HG03575 (cell line): ENCODE results near the gene EFHD2.

Source experiments
- ATAC-seq: cut with Tn5 transposase; IDR thresholded peaks from one replicate; pipeline ENCODE4 v1.9.1; 2021; ENCODE audit not compliant: unreplicated experiment, insufficient number of reproducible peaks, low FRiP score; ENCODE audit errors: extremely low read depth

Gene EFHD2

DNA sequence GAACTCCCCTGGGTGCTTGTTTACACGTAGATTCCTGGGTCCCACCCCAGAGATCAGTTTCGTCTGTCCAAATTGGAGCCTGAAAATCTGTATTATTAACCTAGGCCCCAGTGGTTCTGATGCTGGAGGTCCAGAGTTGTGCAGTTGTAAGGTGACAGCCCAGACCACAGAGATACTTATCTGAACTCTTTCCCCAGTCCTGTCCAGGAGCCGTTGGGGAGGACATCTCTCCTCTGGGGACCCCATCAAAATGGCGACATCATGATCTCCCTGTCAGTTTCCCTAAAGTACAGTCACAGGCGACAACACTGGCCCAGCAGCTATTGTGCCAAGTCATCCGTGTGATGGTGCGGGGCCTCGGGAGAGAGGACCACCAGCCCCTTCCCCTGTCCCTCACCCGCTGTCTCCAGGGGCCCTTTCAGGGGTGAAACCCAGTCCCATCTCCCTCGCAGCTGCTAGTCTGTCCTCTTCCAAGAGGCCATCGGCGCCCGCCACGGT is 749 bp upstream of the EFHD2 start:
- no peak for ATAC-seq

DNA sequence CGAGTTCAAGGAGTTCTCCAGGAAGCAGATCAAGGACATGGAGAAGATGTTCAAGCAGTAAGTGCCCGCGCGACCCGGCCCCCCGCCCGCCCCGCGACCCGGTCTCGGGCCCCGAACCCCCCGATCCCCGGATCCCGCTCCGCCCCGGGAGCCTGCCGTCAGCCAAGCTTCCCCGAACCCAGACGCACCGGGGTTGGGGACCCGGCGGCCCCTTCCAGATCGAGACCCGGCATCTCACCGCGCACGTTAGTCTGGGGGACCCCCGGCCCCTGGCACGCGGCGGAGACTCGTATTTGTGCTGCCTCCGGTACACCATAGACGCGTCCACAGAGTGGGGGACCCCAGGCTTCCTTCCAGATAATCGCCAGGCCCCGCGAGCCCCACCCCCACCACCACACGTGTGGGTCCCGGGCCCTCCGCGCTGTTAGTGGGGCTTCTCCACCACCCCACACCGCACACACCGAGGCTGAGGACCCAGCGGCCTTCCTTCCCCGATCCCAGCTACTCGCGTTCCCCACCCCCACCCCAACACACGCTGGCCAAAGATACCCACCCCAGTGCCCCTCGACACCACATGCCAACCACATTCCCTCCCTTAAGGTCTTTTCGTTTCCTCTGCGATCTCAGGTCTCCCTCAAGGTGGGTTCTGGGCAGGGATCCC is 665 bp downstream of the EFHD2 start:
- no peak for ATAC-seq

DNA sequence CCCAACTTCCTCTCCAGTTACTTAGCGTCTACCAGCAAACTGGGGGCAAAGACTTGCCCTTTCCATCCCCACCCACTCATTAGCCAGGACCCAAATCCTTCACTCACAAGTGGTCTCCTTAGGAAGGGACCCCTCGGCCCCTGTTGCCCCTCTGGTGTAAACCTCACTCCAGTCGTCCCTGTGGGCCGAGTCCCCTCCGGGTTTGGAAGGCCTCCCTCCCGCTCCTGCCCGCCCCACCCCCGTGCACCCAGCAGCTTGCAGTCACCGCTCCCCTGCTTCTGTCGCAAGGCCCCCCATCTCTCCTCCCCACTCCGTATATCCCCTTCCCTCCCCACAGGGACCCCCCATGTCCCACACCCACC is 1.2 kb downstream of the EFHD2 start:
- no peak for ATAC-seq

DNA sequence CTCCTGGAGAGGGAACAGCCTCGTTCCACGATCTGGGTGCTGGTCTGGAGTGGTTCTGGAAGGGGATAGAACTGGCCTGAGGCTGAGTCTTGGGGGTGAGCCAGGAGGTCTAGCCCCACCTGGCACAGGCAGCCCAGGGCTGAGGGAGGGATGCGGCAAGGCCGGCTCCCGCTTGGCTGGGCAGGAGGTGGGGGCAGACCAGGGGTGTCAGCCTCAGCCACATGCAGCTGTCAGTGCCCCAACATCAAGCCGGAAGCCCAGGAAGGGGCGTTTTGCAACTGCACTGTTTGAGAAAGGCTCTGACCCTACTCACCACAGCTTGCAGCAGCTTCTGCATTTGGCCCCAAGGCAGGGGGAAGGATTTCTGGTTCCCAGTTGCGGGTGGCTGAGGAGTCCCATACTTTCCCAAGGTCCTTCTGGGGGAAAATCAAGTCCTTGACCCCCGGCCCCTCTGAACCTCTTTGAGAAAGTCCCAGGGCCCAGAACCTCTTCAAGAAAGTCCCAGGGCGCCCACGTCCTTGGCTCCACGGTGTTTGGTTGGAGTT is 2.0 kb downstream of the EFHD2 start:
- no peak for ATAC-seq

DNA sequence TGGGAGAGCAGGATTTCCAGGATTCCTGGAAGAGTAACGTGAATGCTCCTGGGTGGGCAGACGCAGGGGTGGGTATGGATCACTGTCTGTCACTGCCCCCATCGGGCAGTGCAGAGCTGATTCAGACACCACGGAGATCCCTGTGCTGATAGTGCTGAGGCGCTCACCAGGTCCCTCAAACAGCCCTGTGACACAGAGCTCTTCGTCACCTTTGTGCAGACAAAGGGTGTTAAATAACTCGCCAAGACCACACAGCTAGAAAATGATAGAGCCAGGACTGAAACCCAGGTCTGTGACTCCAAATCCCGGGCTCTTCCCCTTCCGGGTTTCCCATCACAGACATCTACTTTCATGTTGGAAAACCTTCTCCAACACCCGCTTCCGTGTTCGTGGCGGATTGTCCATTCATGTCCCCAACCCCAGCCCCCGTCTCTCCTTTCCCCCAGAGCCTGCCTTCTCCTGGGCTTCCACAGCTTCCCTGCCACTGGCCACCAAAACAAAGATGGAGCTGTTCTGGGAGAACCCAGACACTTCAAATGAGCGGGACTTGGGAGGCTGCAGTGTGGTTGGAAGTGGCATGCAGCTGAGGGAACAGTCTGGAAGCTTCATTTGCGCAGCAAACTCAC is 2.6 kb downstream of the EFHD2 start:
- no peak for ATAC-seq

DNA sequence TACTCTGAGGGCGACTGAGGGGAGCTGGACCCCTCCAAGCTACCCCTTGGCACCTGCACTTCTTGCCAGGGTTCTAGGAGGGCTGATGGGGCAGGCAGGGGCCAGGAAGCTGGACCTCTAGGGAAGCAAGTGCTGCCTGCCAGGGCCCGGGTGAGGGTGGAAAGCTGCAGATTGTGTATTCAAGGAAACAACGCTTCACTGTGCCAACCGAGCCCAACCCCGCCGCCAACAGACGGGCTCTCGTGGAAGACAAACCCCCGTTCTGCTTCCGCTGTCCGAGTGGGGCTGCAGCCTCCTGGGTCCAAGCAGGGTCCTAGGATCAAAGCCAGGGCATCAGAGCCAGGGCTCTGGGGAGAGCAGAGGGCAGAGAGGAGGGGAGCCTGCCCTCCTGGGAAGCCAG is 3.2 kb downstream of the EFHD2 start:
- no peak for ATAC-seq

DNA sequence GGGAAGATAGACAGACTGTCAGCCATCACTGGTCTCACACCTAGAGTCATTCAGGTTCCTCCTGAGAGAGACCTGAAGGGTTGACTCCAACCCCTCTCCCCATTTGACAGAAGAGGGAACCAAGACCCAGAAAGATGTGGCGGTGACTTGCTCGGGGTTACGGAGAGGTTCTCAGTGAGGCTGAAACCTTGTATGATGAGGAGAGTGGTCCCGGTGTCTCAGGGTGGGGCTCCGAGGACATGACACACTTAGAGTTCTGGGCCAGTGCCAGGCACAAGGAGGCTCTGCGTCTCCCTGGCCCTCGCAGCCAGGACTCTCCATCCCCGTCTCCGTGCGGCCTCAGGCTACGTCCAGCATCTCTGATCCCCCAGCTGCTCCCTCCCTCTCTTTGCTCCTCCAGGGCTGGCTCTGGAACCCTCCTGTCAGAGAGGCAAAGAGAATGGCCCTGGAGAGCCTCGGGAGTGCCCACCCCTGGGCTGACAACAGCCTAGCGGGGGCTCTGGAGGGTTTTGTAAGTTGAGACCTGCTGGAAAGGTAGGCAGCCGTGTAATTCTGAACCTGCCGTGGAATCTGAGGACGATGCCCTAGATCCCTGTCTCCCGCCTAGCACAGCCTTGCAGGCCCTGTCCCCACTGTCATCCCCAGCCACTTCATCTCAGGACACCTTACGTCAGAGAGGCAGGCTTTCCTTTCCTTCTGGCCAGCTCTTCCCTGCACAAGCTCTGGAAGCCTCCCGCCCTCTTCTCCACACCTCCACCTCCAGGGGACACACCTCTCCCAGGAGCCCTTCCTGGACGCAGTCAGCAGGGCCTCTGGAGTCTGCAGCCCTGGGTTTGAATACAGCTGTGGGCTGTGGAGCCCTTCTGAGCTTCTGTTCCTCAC is 4.1 kb downstream of the EFHD2 start:
- ATAC-seq: no peak

DNA sequence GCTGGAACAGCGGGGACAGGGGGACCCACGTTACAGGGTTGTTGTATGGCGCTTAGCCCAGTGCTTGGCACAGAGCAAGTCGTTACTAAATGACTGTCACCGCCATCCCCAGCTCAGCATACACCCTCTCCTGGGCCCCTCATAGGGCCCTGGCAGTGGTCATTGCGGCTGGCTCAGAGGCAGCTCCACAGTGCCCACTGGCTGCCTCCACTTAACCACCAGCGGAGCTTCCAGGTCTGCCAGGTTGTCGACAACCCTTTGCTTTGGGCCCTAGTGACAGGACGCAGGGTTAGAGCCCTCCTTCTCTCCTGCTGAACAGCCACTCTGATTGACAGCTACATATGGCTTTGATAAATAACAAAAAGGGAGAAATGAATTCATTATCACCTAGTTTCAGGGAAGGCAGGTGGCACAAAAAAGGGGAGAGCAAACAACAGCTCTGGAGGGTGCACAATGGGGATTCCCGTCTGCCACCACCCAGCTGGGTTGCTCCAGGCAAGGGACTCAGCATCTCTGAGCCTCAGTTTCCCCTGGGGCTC is 4.8 kb downstream of the EFHD2 start:
- no peak for ATAC-seq

DNA sequence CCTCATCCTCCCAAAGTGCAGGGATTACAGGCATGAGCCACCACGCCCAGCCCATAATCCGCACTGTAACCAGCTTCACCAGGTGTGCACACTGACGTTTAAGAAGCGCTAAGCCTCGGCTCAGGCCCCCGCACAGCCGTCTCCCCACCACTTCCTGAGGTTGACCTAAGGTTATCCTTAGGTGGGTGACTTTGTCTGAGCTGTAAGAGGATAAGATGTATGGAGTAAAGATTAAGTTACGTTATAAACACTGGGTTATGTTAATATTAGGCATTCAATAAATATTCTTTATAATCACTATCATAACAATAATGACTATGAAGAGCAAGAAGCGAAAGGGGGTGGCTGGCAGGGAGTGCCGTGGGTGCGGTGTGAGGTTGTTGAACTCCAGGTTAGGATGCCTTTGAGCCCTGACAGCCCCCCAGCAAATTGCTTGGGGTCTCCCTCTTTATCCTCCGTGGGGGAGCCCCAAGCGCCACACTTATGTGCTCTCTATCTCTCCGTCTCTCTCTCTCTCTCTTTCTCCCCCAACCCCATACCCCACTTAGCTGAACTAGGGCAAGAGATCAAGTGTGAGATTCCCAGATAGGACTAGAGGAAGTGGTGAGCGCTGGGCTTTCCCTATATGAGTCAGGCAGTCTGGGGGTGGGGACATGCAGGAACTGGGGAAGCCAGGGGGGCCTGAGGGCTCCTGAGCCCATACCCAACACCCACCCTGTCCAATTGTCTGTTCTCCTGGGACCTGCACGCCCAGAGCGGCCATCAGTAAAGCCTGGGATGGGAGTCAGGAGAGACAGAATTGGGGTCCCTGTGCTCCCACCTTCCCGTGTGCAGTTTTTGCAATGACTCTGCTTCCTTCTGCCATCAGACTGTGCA is 7.6 kb downstream of the EFHD2 start:
- ATAC-seq: no peak

DNA sequence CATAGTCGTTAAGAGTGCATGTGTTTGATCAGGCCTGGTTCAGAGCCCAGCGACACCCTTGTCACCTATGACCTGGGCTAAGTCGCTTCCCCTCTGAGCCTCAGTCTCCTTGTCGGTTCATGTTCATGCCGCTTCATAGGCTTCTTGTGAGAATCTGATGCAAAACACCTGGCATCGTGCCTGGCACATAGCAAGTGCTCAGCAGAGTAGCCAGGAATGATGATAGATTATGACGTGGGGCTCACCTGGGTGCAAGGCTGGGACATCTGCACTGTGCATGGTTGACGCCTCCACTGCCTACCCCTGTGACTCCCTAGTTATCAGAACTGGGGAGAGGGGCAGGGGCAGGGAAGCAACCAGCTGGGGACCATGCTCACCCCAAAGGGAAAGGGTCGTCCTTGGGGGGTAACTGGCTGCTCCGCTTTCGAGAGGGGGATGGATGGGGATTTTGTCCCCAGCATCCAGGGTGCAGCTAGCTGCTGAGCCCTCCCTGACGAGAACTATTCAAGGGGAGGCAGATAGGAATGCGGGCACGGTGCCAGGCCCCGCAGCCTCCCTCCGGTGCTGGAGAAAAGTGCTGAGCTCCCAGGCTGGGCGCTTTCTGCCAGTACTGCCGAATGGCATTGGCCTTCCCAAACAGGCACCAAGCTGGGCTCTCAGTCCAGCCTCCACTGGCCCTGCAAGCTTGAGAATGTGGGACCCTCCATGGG is 9.3 kb downstream of the EFHD2 start:
- no peak for ATAC-seq

DNA sequence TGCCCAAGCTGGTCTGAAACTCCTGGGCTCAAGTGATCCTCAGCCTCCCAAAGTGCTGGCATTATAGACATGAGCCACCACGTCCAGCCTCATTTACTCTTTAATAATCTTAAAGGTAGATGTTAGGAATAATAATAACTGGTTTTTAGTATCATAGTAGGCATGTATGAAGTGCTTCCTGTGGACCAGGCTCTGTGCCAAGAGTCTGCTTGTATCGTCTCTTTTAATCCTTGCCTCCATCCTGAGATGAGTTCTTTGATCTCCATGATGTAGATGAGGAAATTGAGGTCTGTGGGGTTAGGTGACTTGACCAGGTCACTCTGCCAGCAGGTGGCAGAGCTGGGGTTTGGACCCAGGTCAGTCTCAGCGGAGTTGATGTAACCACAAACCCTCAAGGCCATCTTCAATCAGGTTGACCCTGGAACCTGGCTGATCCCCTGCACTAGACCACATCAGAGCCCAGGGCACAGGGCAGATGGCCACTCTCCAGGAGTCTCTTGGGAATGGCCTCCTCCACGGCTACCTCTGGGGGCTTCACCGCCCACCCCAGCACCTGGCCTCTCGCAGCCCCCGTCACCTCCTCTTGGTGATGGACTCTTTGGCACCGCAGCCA is 11.3 kb downstream of the EFHD2 start:
- ATAC-seq: no peak

DNA sequence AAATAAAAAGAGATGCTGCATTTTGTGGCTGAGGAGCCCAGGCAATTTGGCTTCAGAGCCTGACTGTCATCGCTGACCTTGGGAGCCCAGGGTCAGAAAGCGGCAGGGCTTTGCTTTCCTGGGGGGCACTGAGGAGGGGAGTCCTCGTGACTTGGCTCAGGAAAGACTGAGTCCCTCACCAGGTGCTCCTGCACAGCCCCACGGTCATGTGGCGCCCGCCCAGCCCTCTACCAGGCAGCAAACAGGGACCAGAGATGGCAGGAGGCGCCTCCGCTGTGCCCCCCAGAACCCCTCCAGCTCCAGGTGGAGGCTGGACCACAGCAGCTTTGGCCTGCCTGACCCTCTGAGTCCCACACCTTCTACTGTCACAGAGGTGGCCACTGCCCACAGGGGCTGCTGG is 13.2 kb downstream of the EFHD2 start:
- ATAC-seq: no peak

DNA sequence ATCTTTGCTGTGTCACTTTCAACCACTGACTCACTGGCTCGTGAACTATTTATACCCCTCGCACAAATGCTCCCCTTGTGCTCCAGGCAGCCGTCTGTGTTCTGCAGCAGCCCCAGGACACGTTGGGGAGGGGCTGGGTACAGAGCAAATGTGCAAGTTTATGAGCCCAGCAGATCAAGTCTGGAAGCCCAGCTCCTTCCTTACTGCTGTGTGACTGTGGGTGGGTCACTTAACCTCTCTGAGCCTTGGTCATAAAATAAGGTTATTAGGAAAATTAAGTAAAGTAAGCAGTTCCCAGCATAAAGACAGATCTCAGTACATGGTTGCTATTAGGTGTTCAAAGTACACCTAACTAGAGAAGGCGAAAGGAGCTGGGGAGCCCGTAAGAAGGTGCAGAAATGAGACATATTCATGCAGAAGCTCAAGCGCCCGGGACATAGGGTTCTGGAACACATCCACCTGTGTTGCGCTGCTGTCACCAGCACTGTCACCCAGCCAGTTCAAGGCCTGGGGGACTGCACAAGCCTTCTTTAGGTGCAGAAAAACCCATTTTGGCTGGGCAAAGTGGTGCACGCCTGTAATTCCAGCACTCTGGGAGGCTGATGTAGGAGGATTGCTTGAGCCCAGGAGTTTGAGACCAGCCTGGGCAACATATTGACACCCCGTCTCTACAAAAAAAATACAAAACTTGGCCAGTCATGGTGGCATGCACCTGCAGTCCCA is 13.8 kb downstream of the EFHD2 start:
- ATAC-seq: no peak

DNA sequence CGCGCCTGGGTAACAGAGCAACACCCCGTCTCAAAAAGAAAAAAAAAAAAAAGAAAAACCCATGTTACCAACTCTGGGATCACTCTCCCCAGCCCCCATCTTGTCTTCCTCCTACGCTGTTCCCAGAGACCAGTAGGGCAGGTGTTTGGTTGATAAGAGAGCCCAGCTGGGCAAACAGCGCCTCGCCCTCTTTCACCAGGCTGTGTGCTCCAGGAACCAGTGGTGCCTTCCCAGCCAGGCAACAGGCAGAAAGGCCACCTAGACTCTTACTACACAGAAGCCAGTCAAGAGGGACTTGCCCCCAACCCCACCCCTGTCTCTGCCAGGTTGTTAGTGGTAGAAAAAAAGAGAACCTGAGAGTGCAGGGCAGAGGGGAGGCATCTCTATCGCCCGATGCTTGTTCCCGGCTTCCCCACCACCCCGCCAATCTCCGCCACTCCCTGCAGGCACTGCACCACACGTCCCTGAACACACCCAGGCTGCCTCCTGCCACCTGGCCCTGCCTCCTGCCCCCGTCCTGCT is 14.5 kb downstream of the EFHD2 start:
- no peak for ATAC-seq

DNA sequence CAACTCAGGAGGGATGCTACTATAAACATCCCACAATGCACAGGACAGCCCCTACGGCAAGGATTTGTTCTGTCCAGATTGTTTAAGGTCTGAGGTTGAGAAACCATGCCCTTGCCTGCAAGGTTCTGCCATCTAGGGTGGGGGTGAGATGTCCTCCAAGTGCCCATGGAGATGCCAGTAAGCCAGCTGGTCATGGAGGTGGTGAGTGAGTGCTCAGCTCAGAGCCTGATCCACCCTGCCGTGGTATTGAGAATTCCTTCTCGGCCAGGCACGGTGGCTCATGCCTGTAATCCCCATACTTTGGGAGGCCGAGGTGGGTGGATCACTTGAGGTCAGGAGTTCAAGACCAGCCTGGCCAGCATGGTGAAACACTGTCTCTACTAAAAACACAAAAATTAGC is 15.3 kb downstream of the EFHD2 start:
- no peak for ATAC-seq

DNA sequence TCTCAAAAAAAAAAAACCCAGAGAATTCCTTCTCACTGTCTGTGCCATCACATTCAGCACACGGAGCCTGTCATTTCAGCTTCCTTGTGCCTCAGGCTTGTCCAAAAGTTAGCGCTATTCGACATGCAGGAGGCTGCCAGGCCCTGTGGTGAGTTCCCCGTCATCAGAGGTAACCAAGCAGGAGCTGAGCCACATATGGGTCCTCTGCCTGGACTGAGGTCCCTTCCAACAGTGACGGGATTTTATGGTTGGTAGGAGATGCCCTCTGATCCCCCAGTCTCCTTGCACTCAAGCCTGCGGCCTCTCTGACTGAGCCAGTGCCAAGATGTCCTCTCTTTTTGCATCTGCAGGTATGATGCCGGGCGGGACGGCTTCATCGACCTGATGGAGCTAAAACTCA is 15.8 kb downstream of the EFHD2 start:
- ATAC-seq: no peak

DNA sequence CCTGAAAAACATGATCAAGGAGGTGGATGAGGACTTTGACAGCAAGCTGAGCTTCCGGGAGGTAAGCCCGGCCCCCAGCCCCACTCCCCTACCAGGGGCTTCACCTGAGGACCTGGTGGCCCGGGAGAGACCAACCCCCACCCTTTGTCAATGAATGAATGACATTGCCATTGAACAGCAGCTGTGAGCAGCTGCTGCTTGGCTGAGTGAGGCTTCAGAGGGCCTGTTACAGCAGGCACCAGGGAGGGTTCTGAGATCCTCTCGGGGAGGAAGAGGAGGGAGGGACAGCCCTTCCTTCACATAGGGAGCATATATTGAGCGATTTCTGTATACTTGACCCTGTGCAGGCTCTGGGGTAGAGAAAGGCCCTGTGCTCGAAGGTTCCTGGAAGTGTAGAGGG is 16.3 kb downstream of the EFHD2 start:
- no peak for ATAC-seq
